HepG2 (cell line): ENCODE results near the gene NPAS2. TPM values are rescaled to one million over a fixed set of nuclear protein-coding genes. Genes with fewer than 3 reads are reported as not detected.

Source experiments
- DR1 ChIP-seq: sonication (generic); formaldehyde crosslinking; IDR thresholded peaks from 2 replicates; pipeline ENCODE4 v1.8.0; 2021; ENCODE audit warnings: mild to moderate bottlenecking, missing genetic modification reagents, inconsistent platforms
- MBD4 ChIP-seq: IDR thresholded peaks from 2 replicates; pipeline ENCODE4 v1.6.1; 2012; ENCODE audit warnings: low read length, inconsistent platforms, borderline replicate concordance
- MEIS2 ChIP-seq: sonication (generic); formaldehyde crosslinking; IDR thresholded peaks from 2 replicates; pipeline ENCODE4 v1.9.0; 2021; ENCODE audit warnings: mild to moderate bottlenecking, missing genetic modification reagents
- MIER2 ChIP-seq: IDR thresholded peaks from 2 replicates; pipeline ENCODE4 v1.6.1; 2016; ENCODE audit warnings: missing biosample characterization, missing genetic modification reagents
- NONO ChIP-seq, 2 experiments: fragments of 450-650 bp in 1 of 2; sonication (generic) in 1 of 2; formaldehyde crosslinking in 1 of 2; IDR thresholded peaks in 1 of 2; conservative IDR thresholded peaks in 1 of 2; 2 replicates each; pipeline versions ENCODE4 v1.6.1 to v1.8.0; 2017 to 2022; ENCODE audit warnings: mild to moderate bottlenecking in 1 of 2, missing genetic modification reagents in 1 of 2, moderate library complexity in 1 of 2
- PHF20 ChIP-seq: sonication (generic); formaldehyde crosslinking; IDR thresholded peaks from 2 replicates; pipeline ENCODE4 v1.5.0; 2020; ENCODE audit warnings: mild to moderate bottlenecking, missing genetic modification reagents
- PRPF4 ChIP-seq: fragments of 200-400 bp; formaldehyde crosslinking; IDR thresholded peaks from 2 replicates; pipeline ENCODE4 v1.6.1; 2016; ENCODE audit warnings: low read length, low read depth; ENCODE audit not compliant: poor library complexity, severe bottlenecking
- TARDBP ChIP-seq: sonication (generic); formaldehyde crosslinking; IDR thresholded peaks from 2 replicates; pipeline ENCODE4 v1.8.0; 2022; ENCODE audit warnings: mild to moderate bottlenecking, missing genetic modification reagents
- TEAD2 ChIP-seq: sonication (generic); formaldehyde crosslinking; IDR thresholded peaks from 2 replicates; pipeline ENCODE4 v1.9.0; 2021; ENCODE audit warnings: missing genetic modification reagents
- XRCC5 ChIP-seq: fragments of 200-400 bp; formaldehyde crosslinking; optimal IDR thresholded peaks from 2 replicates; pipeline ENCODE3; 2017; ENCODE audit warnings: mild to moderate bottlenecking, low read length
- ZNF260 ChIP-seq: sonication (generic); formaldehyde crosslinking; IDR thresholded peaks from 2 replicates; pipeline ENCODE4 v1.4.0; 2020; ENCODE audit warnings: missing genetic modification reagents, low read depth, mild to moderate bottlenecking, borderline replicate concordance
- ZNF33A ChIP-seq: sonication (generic); formaldehyde crosslinking; IDR thresholded peaks from 2 replicates; pipeline ENCODE4 v1.5.1; 2020; ENCODE audit warnings: missing genetic modification reagents, mild to moderate bottlenecking, moderate library complexity, borderline replicate concordance
- ZNF34 ChIP-seq: sonication (generic); formaldehyde crosslinking; IDR thresholded peaks from 2 replicates; pipeline ENCODE4 v1.4.0; 2020; ENCODE audit warnings: mild to moderate bottlenecking, missing genetic modification reagents, borderline replicate concordance
- ZNF446 ChIP-seq: sonication (generic); formaldehyde crosslinking; IDR thresholded peaks from 2 replicates; pipeline ENCODE4 v1.5.0; 2020; ENCODE audit warnings: mild to moderate bottlenecking, missing genetic modification reagents
- ZNF746 ChIP-seq: sonication (generic); formaldehyde crosslinking; IDR thresholded peaks from 2 replicates; pipeline ENCODE4 v1.8.0; 2022; ENCODE audit warnings: mild to moderate bottlenecking, missing genetic modification reagents
- polyA plus RNA-seq, 8 experiments: library from polyadenylated mRNA; depleted of rRNA in 3 of 8; stranded (reverse) in 7 of 8; unstranded in 1 of 8; fragments of >200 nt; fragmentation: Illumina TruSeq in 4 of 8; extraction: Trizol in 4 of 8; gene quantifications; 2 replicates each; pipeline versions ENCODE4 v1.2.1 to v1.2.3, GENCODE V29; 2011 to 2016; ENCODE audit warnings: low read depth in 4 of 8, missing spikeins in 1 of 8, mixed read lengths in 1 of 8; ENCODE audit not compliant: insufficient read depth in 1 of 8
- total RNA-seq, 5 experiments: library from RNA; depleted of rRNA; stranded (reverse); fragments of >200 nt; fragmentation: Illumina TruSeq; extraction: Trizol; gene quantifications; 2 replicates each; pipeline ENCODE4 v1.2.3, GENCODE V29; 2016; ENCODE audit warnings: low read depth in 1 of 5
- TF ChIP-seq, protein P1 (sequence below): sonication (generic); formaldehyde crosslinking; IDR thresholded peaks from 2 replicates; pipeline ENCODE4 v1.4.0; 2020; ENCODE audit warnings: missing genetic modification reagents
- TF ChIP-seq, protein P2 (sequence below): sonication (generic); formaldehyde crosslinking; IDR thresholded peaks from 2 replicates; pipeline ENCODE4 v1.5.0; 2020; ENCODE audit warnings: mild to moderate bottlenecking, missing genetic modification reagents, borderline replicate concordance

Gene NPAS2
- total and polyA plus RNA-seq, 2 of the 13 experiments (the other 11 are each of a cell fraction or from before 2014, with no cell fraction given): 14.8 to 37.5 TPM

DNA sequence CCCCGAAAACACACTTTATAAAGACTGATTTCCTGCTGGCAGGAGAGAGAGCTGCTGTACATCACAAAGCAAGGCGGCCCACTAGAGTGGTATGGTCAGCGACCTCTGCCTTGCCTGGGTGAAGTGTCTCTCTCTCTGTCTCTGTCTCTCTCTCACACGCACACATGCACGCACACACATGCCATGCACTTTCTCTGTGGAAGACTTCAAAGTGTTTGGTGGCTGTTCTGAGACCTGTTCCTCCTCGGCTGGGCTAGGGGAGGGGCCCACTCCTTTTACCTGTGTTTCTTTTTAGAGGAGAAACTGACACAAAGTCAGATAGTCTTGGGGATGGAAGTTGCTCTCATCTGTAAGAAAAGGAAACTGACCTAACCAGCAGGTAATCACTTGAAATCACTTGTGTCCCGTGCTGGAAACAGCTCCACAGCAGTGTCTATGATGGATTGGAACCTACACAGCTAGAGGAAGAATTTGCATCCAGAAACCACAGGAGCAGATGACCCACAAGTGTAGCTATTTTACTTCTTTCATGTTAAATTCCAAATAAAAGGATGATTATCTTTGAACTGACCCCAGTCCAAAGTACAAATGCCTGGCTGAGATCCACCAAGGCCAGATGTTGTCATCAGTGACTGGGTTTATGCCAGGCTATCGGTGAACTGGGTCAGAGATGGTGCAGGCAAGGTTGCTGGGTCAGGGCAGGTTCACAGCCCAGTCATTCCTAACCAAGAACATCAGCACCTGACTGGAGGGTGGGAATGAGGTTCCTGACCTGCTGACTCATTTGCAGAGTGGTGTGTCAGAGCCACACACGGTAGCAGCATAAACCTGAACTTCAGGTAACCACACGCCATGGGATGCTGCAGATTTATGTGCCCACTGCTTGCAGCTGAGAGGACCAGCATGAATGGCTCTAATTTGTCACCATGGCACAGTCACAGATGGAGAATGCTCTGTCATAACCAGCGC, 63.0 kb downstream of the NPAS2 start (continued):
- TF ChIP-seq MBD4 (no peak; the same call in 1 of the 2 replicates), TEAD2 (CRISPR knock-in tag) (no peak), MEIS2 (CRISPR knock-in tag) (no peak; the same call in 1 of the 2 replicates), DR1 (CRISPR knock-in tag) (no peak), PHF20 (CRISPR knock-in tag) (no peak), ZNF260 (CRISPR knock-in tag) (no peak), PRPF4 (no peak), XRCC5 (no peak), ZNF33A (CRISPR knock-in tag) (no peak), ZNF34 (CRISPR knock-in tag) (no peak), ZNF746 (CRISPR knock-in tag) (peak; percentile 71; the same call in 1 of the 2 replicates), TARDBP (CRISPR knock-in tag) (peak; percentile 88; the same call in 1 of the 2 replicates), ZNF446 (CRISPR knock-in tag) (no peak), NONO (IDR thresholded peaks at IDR 0.05) (no peak), NONO (CRISPR knock-in tag; conservative IDR thresholded peaks at IDR 0.05) (peak; percentile 65; the same call in 1 of the 2 replicates), MIER2 (no peak)
- TF ChIP-seq, protein P1, sequence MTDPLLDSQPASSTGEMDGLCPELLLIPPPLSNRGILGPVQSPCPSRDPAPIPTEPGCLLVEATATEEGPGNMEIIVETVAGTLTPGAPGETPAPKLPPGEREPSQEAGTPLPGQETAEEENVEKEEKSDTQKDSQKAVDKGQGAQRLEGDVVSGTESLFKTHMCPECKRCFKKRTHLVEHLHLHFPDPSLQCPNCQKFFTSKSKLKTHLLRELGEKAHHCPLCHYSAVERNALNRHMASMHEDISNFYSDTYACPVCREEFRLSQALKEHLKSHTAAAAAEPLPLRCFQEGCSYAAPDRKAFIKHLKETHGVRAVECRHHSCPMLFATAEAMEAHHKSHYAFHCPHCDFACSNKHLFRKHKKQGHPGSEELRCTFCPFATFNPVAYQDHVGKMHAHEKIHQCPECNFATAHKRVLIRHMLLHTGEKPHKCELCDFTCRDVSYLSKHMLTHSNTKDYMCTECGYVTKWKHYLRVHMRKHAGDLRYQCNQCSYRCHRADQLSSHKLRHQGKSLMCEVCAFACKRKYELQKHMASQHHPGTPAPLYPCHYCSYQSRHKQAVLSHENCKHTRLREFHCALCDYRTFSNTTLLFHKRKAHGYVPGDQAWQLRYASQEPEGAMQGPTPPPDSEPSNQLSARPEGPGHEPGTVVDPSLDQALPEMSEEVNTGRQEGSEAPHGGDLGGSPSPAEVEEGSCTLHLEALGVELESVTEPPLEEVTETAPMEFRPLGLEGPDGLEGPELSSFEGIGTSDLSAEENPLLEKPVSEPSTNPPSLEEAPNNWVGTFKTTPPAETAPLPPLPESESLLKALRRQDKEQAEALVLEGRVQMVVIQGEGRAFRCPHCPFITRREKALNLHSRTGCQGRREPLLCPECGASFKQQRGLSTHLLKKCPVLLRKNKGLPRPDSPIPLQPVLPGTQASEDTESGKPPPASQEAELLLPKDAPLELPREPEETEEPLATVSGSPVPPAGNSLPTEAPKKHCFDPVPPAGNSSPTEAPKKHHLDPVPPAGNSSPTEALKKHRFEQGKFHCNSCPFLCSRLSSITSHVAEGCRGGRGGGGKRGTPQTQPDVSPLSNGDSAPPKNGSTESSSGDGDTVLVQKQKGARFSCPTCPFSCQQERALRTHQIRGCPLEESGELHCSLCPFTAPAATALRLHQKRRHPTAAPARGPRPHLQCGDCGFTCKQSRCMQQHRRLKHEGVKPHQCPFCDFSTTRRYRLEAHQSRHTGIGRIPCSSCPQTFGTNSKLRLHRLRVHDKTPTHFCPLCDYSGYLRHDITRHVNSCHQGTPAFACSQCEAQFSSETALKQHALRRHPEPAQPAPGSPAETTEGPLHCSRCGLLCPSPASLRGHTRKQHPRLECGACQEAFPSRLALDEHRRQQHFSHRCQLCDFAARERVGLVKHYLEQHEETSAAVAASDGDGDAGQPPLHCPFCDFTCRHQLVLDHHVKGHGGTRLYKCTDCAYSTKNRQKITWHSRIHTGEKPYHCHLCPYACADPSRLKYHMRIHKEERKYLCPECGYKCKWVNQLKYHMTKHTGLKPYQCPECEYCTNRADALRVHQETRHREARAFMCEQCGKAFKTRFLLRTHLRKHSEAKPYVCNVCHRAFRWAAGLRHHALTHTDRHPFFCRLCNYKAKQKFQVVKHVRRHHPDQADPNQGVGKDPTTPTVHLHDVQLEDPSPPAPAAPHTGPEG (CRISPR knock-in tag): no peak
- TF ChIP-seq, protein P2, sequence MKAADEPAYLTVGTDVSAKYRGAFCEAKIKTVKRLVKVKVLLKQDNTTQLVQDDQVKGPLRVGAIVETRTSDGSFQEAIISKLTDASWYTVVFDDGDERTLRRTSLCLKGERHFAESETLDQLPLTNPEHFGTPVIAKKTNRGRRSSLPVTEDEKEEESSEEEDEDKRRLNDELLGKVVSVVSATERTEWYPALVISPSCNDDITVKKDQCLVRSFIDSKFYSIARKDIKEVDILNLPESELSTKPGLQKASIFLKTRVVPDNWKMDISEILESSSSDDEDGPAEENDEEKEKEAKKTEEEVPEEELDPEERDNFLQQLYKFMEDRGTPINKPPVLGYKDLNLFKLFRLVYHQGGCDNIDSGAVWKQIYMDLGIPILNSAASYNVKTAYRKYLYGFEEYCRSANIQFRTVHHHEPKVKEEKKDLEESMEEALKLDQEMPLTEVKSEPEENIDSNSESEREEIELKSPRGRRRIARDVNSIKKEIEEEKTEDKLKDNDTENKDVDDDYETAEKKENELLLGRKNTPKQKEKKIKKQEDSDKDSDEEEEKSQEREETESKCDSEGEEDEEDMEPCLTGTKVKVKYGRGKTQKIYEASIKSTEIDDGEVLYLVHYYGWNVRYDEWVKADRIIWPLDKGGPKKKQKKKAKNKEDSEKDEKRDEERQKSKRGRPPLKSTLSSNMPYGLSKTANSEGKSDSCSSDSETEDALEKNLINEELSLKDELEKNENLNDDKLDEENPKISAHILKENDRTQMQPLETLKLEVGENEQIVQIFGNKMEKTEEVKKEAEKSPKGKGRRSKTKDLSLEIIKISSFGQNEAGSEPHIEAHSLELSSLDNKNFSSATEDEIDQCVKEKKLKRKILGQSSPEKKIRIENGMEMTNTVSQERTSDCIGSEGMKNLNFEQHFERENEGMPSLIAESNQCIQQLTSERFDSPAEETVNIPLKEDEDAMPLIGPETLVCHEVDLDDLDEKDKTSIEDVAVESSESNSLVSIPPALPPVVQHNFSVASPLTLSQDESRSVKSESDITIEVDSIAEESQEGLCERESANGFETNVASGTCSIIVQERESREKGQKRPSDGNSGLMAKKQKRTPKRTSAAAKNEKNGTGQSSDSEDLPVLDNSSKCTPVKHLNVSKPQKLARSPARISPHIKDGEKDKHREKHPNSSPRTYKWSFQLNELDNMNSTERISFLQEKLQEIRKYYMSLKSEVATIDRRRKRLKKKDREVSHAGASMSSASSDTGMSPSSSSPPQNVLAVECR: peak; percentile 35; the same call in 1 of the 2 replicates
